DOHH2 (cell line): ENCODE results near the gene ACVR2A.

Source experiments
- EZH2phosphoT487 ChIP-seq: fragments of 200-600 bp; sonication (generic); IDR thresholded peaks from 2 replicates; pipeline ENCODE4 v1.6.1; 2017; ENCODE audit warnings: borderline replicate concordance, mild to moderate bottlenecking, antibody characterized with exemption, low read length, moderate library complexity, mixed read lengths
- TF ChIP-seq, protein P1 (sequence below): fragments of 200-600 bp; sonication (generic); IDR thresholded peaks from one replicate; pipeline ENCODE4 v1.5.1; 2014; ENCODE audit warnings: antibody characterized with exemption, mild to moderate bottlenecking, low read depth, low read length; ENCODE audit not compliant: poor library complexity, severe bottlenecking

DNA sequence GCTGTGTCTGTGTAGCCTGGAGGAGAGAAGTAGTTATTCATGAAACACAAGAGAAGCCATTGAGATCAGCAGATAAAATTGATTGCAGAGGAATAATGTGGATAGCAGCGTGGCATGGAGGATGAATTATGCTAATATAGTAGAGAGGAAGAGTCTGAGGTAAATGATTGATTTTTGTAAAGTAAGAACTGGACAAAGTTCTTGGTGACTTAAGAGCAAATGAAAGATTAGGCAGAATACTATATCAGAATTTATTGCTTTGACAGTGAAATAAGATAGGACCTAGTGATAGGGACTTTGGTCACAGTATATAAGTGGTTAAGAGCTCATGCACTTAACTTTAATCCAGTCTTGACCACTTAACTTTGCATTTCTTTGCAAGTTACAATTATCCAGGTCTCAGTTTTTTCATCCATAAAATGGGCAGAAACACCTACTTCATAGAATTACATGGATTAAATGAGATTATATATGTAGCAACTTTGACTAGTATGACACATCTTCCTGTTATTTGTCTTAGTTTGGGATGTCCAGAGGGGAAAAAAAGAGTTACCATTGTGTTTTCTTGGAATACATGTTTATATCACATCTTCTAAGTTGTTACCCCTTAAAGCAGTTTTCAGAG, 29.1 kb downstream of the ACVR2A start:
- TF ChIP-seq, protein P1, sequence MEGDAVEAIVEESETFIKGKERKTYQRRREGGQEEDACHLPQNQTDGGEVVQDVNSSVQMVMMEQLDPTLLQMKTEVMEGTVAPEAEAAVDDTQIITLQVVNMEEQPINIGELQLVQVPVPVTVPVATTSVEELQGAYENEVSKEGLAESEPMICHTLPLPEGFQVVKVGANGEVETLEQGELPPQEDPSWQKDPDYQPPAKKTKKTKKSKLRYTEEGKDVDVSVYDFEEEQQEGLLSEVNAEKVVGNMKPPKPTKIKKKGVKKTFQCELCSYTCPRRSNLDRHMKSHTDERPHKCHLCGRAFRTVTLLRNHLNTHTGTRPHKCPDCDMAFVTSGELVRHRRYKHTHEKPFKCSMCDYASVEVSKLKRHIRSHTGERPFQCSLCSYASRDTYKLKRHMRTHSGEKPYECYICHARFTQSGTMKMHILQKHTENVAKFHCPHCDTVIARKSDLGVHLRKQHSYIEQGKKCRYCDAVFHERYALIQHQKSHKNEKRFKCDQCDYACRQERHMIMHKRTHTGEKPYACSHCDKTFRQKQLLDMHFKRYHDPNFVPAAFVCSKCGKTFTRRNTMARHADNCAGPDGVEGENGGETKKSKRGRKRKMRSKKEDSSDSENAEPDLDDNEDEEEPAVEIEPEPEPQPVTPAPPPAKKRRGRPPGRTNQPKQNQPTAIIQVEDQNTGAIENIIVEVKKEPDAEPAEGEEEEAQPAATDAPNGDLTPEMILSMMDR = no peak
- no peak for TF ChIP-seq EZH2phosphoT487
